GM10266 (cell line): ENCODE results near the gene ARHGEF33.

Source experiments
- DNase-seq: peaks from one replicate; pipeline ENCODE4 v3.0.0; 2012; ENCODE audit errors: extremely low spot score
- TF ChIP-seq, protein P1 (sequence below): IDR thresholded peaks from 2 replicates; pipeline ENCODE4 v1.5.1; 2012; ENCODE audit warnings: mild to moderate bottlenecking, low read depth; ENCODE audit not compliant: control insufficient read depth, insufficient read depth; ENCODE audit errors: missing control alignments

Gene ARHGEF33

DNA sequence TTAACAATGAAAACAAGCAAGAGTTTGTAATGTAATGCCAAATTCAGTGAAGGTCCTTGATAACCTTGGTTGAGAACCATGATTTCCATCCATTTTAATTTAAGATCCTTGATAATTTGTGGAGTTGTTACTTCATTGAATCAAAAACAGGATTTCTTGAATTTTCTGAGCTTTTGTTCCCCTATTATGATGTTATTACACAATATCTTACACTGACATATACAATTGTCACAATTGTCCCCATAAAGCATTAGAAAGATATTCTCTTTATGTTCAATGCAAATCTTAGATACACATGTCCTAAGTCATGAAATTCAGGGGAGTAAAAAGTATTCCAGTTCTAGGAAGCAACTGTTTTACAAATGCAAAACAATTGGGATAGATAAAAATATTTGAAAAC, 83.6 kb downstream of the ARHGEF33 start:
- no peak for DNase-seq
- TF ChIP-seq, protein P1, sequence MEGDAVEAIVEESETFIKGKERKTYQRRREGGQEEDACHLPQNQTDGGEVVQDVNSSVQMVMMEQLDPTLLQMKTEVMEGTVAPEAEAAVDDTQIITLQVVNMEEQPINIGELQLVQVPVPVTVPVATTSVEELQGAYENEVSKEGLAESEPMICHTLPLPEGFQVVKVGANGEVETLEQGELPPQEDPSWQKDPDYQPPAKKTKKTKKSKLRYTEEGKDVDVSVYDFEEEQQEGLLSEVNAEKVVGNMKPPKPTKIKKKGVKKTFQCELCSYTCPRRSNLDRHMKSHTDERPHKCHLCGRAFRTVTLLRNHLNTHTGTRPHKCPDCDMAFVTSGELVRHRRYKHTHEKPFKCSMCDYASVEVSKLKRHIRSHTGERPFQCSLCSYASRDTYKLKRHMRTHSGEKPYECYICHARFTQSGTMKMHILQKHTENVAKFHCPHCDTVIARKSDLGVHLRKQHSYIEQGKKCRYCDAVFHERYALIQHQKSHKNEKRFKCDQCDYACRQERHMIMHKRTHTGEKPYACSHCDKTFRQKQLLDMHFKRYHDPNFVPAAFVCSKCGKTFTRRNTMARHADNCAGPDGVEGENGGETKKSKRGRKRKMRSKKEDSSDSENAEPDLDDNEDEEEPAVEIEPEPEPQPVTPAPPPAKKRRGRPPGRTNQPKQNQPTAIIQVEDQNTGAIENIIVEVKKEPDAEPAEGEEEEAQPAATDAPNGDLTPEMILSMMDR, result no peak

DNA sequence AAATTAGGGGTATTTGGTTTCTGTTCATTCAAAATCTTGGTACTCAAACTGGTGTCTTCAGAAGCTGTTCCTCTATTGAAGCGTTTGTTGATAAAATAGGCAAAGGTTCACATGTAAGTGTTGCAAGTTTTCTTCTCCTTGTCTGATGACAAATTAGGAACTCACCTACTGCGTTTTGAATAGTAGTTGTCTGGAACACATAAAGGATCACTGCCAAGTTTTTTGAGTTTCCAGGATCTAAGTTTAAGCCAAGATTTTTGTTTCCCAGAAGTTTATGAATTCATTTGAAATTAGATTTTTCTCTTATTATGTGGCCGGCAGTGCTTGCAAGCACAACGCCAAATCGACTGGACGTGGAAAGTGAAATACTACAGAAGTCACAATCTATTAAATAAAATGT, 85.4 kb downstream of the ARHGEF33 start:
- TF ChIP-seq, protein P1, result no peak
- no peak for DNase-seq

DNA sequence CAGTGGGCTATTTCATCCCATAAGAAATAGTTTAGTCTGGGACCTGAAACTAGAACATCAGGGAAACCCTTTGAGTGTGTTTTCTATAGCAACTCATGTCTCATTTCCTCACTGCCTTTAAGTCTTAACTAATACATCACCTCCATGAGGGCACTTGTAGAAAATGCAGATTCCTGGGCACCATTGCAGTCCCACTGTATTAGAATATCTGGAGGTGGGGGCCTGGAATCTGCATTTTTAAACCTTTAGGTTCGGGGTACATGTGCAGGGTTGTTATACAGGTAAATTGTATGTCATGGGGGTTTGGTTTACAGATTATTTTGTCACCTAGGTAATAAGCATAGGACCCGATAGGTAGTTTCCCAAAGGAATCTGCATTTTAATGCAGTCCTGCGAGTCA, 87.4 kb downstream of the ARHGEF33 start:
- TF ChIP-seq, protein P1, result no peak
- DNase-seq, result no peak

DNA sequence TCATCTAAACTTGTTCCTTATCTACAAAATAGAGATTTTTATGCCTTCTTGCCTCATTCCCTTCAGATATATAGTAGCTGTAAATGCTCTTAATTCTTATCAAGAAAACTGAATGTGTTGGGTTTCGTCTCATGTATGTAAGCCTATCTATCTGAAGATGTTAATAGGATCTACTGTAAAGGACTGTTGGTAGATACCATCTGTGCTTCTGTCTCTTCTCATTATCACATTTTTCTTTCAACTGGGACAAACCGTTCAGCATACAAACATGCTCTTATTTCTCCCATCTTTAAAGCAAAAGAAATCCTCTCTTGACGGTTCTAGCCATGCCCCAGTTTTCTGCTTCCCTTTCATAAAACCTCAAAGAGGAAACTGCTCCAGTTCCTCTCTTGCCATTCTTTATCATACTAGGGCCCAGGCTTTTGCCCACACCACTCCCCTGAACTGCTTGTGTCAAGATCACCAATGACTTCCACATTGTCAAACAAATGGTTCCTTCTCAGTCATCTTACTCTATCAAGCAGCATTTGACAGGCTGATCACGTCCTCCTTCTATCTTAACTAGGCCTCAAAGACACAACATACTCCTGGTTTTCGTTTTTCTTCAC, 88.7 kb downstream of the ARHGEF33 start:
- no peak for DNase-seq
- TF ChIP-seq, protein P1, result no peak

DNA sequence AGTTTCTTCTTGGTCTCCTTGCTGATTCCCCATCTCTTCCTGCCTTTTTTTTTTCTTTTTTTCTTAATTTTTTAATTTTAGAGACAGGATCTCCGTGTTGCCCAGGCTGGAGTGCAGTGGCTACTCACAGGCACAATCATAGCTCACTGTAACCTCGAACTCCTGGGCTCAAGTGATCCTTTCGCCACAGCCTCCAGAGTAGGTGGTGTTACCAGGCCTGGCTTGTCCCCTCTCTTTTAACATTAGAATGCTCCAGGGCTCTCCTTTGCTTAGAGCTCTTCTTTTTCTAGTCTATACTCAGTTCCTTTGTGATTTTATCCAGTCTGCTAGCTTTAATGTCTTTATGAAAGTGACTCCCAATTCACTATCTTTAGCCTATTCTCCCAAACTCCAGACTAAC, 89.2 kb downstream of the ARHGEF33 start:
- no peak for DNase-seq
- TF ChIP-seq, protein P1, result no peak

DNA sequence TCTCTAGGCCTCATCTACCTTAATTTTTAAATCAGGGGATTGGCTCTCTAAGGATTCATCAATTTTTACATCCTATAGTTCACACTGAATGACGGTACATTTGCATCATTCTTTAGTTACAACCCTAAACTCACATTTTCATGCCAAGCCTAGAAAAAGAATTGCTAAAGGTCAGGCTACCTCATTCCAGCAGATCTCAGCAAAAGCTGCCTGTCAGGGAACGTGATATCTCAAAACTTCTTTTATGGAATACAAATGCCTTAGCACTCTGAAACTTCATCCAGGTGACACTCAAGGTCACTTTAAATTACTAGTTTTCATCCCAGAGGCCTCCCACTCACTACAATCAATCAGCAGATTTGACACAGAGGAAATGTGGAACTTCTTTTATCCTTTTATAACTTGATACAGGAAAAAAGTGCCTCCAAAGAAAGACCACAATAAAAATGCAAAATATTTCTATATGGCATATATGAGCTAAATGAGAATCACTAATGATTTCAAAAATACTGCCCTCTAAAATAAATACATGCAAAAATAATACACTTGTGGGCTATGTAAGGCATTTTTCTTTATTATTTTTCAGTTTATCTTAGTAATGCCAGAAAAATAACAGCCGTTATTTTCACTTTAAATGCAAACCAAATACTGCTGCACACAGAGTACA, 91.5 kb downstream of the ARHGEF33 start:
- TF ChIP-seq, protein P1, result no peak
- DNase-seq, result no peak

DNA sequence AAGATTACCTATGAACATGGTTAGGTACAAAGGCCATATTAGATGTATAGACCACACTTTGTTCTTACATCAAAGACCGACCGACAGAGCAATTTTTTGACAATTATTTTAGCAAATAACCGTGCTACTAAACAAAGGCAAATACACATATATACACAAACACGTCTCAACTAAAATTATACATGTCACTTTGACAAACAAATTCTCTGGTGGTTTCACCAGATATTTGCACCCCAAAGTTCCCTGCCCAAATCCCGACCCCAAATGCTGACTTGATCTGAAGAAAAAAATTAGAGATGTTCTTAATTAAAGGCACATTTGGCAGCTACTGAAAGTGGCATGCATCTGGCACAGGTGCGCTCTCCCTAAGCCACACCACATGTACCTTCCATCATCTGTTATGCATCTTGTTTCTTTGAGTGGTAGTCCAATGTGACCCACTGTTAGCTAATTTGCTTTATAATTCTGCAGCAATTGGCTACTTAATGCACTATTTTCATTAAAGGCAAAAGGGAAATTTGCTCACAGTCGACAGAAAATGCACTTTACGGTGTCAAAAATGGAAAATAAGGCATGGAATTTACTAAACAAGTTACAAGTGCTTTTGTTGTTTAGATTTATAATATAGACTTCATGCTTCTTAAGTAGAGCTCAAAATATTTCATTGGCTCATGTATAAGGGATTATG, 92.1 kb downstream of the ARHGEF33 start:
- DNase-seq, result no peak
- TF ChIP-seq, protein P1, result no peak
